ENCODE results near the gene GDPD1. TPM values are rescaled to one million over a fixed set of nuclear protein-coding genes. Genes with fewer than 3 reads are reported as not detected.
A peak's percentile ranks its signal among the peaks of the same experiment; 100 is the strongest.
"Not testable (repeated sequence)": the region's sequence is repeated elsewhere in the genome, so short reads cannot be mapped to it uniquely, and the experiment has no call there.

GDPD1 gene
- total RNA-seq: 1.6 TPM

DNA sequence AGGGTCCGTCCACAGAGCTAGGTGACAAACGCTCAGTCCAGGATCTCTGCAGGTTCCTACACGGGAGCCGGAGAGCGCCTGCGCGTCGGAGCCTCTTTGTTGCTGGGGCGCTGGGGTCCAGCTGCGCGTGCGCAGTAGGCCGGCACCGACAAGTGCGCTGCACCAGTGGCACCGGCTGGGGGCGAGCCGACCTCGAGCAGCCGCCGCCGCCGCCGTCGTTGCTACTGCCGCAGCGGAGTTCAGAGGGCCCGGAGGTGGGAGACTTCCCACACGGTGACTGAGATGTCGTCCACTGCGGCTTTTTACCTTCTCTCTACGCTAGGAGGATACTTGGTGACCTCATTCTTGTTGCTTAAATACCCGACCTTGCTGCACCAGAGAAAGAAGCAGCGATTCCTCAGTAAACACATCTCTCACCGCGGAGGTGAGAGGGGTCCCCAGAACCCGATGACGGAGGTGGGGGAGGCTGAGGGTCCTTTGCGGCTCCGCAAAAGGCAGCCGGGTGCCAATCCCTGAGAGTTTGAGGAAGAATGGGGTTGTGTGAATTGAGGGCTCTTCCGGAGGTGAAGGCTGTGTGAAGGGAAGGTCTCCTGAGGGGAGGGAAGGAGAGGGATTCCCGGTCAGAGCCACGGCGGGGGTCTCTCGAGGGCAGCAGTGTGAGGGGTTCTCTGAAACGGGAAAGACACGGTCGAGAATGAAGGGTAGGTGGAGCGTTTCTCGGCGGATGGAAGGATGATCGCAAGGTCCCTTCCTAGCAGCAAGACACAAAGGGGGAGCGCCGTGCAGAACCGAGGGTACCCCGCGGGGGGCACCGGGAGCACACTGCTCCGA is at the start of gene GDPD1:
GDPD1 (plus strand) TSS at position 184 of the 831 bp plus-strand sequence; CDS start at position 283, 99 bp downstream.
- peaks cover 0 to 8% (median 8%) of the 10 kb centered on the region in 3 donors for H3K4me1 ChIP-seq (ENCODE audit: control insufficient read depth in 3 of 3, insufficient read depth in 3 of 3, low read length in 3 of 3)
- H3K27ac ChIP-seq (ENCODE audit: low read depth, low read length): peak within 1 kb of the TSS; percentile 41
- H3K9me3 ChIP-seq (ENCODE audit: control insufficient read depth in 3 of 3, low read length in 3 of 3): no peaks in the 10 kb centered on the region
- H3K36me3 ChIP-seq (ENCODE audit: control insufficient read depth in 3 of 3, insufficient read depth in 3 of 3, low read length in 3 of 3): no peaks in the 10 kb centered on the region
- peak within 1 kb of the TSS; percentile 93 to 96 (median 94) for H3K9ac ChIP-seq (ENCODE audit: low read depth in 1 of 3, low read length in 3 of 3)
- no peaks in the 10 kb centered on the region for H3K27me3 ChIP-seq (ENCODE audit: control insufficient read depth in 3 of 3, insufficient read depth in 3 of 3, low read length in 3 of 3)
- H3K4me3 ChIP-seq (ENCODE audit: low read length in 3 of 3): peak within 1 kb of the TSS; percentile 94 to 96 (median 95)

DNA sequence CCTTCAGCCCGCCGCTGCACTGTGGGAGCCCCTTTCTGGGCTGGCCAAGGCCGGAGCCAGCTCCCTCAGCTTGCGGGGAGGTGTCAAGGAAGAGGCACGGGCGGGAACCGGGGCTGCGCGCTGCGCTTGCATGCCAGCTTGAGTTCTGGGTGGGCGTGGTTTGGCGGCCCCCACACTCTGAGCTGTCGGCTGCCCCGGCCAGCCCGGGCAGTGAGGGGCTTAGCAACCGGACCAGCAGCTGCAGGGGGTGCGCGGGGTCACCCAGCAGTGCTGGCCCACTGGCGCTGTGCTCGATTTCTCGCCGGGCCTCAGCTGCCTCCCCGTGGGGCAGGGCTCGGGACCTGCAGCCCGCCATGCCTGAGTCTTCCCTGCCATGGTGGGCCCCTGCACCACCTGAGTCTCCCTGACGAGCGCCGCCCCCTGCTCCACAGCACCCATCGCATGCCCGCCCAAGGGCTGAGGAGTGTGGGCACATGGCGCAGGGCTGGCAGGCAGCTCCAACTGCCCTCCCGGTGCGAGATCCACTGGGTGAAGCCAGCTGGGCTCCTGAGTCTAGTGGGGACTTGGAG is 47.8 kb upstream of the GDPD1 start:
- no peaks in the 10 kb centered on the region for H3K9me3 ChIP-seq (ENCODE audit: control insufficient read depth in 3 of 3, low read length in 3 of 3)
- H3K9ac ChIP-seq (ENCODE audit: low read depth in 1 of 3, low read length in 3 of 3): no peak overlapping the region
- H3K27me3 ChIP-seq (ENCODE audit: control insufficient read depth in 3 of 3, insufficient read depth in 3 of 3, low read length in 3 of 3): no peaks in the 10 kb centered on the region
- no peaks in the 10 kb centered on the region for H3K4me1 ChIP-seq (ENCODE audit: control insufficient read depth in 3 of 3, insufficient read depth in 3 of 3, low read length in 3 of 3)
- no peaks in the 10 kb centered on the region for H3K36me3 ChIP-seq (ENCODE audit: control insufficient read depth in 3 of 3, insufficient read depth in 3 of 3, low read length in 3 of 3)
- no peak overlapping the region for H3K27ac ChIP-seq (ENCODE audit: low read depth, low read length)
- no peak overlapping the region for H3K4me3 ChIP-seq (ENCODE audit: low read length in 3 of 3)

DNA sequence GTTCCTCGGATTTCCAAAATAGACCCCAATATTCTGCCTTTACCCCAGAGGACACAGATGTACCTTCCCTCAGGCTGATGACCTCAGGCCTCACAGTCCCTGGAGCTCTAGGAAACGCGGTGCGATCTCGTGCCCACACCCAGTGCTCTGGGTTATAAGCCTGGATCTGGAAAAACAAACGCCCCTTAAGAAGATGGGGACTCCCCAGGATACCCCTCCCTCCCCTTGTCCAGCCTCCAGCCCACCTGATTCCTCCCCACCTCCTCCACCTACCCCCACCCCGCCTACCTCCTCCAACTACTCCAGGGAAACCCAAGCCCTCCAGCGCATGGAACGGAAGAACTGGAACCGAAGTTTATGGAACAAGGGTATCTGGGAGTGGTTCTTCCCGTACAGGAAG is 45.6 kb upstream of the GDPD1 start:
- Histone ChIP-seq H3K36me3 (ENCODE audit: control insufficient read depth in 3 of 3, insufficient read depth in 3 of 3, low read length in 3 of 3) (no peaks in the 10 kb centered on the region), H3K9ac (ENCODE audit: low read depth in 1 of 3, low read length in 3 of 3) (no peak overlapping the region), H3K4me1 (ENCODE audit: control insufficient read depth in 3 of 3, insufficient read depth in 3 of 3, low read length in 3 of 3) (no peaks in the 10 kb centered on the region), H3K4me3 (ENCODE audit: low read length in 3 of 3) (no peak overlapping the region), H3K27me3 (ENCODE audit: control insufficient read depth in 3 of 3, insufficient read depth in 3 of 3, low read length in 3 of 3) (no peaks in the 10 kb centered on the region), H3K27ac (ENCODE audit: low read depth, low read length) (no peak overlapping the region), H3K9me3 (ENCODE audit: control insufficient read depth in 3 of 3, low read length in 3 of 3) (no peaks in the 10 kb centered on the region)

DNA sequence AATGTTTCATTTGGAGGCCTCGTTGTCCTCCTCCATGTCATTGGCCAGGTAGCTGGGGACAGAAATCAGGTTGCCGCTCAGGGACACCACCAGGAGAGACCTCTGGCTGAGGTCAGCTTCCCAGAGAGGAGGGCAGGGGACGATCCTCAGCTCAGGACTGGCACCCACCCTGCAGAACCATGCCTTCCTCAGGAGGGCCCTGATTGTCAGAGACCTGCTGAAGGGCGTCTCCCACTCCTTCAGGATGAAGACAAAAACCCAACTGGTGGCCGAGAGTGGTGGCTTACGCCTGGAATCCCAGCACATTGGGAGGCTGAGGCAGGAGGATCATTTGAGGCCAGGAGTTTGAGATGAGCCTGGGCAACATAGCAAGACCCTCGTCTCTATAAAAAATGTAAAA is 45.2 kb upstream of the GDPD1 start:
- no peaks in the 10 kb centered on the region for H3K36me3 ChIP-seq (ENCODE audit: control insufficient read depth in 3 of 3, insufficient read depth in 3 of 3, low read length in 3 of 3)
- no peak overlapping the region for H3K27ac ChIP-seq (ENCODE audit: low read depth, low read length)

DNA sequence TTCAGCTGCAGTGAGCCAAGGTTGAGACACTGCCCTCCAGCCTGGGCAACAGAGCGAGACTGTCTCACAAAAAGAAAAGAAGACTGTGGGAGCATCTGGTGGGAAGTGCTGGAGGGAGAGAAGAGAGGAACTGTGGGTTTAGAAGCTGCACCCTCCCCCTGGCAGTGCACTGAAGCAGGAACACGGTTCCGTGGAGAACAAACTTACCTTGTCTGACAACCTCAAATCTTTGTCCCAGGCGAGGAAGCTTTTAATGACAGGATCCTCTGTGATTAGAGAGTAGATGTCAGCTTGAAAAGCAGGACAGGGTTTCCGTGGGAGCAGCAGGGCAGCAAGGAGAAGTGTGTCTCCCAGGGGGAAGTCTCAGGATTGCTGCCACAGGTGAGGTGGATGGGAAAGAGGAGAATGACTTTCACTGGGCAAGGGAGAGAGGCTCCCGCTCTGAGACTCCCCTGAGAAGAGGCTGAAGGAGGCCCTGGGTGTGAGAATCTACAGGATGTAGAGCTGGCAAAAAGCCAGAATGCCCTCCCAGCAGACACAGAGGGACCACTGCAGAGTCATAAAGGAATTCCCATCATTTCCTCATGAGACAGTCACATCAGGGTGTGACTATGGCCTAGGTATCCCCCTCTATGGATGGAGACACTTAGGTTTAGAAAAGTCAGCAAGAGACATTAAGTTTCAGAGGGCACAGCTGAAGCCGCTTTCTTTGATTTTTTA is 41.9 kb upstream of the GDPD1 start:
- no peaks in the 10 kb centered on the region for H3K4me1 ChIP-seq (ENCODE audit: control insufficient read depth in 3 of 3, insufficient read depth in 3 of 3, low read length in 3 of 3)
- H3K27ac ChIP-seq (ENCODE audit: low read depth, low read length): no peak overlapping the region
- H3K27me3 ChIP-seq (ENCODE audit: control insufficient read depth in 3 of 3, insufficient read depth in 3 of 3, low read length in 3 of 3): no peaks in the 10 kb centered on the region
- no peak overlapping the region for H3K4me3 ChIP-seq (ENCODE audit: low read length in 3 of 3)
- H3K9ac ChIP-seq (ENCODE audit: low read depth in 1 of 3, low read length in 3 of 3): no peak overlapping the region
- H3K9me3 ChIP-seq (ENCODE audit: control insufficient read depth in 3 of 3, low read length in 3 of 3): no peaks in the 10 kb centered on the region
- no peaks in the 10 kb centered on the region for H3K36me3 ChIP-seq (ENCODE audit: control insufficient read depth in 3 of 3, insufficient read depth in 3 of 3, low read length in 3 of 3)

More for the DNA sequence above, 45.2 kb upstream of the GDPD1 start:
- H3K9ac ChIP-seq (ENCODE audit: low read depth in 1 of 3, low read length in 3 of 3): no peak overlapping the region
- no peaks in the 10 kb centered on the region for H3K27me3 ChIP-seq (ENCODE audit: control insufficient read depth in 3 of 3, insufficient read depth in 3 of 3, low read length in 3 of 3)
- no peak overlapping the region for H3K4me3 ChIP-seq (ENCODE audit: low read length in 3 of 3)
- no peaks in the 10 kb centered on the region for H3K9me3 ChIP-seq (ENCODE audit: control insufficient read depth in 3 of 3, low read length in 3 of 3)
- H3K4me1 ChIP-seq (ENCODE audit: control insufficient read depth in 3 of 3, insufficient read depth in 3 of 3, low read length in 3 of 3): no peaks in the 10 kb centered on the region

DNA sequence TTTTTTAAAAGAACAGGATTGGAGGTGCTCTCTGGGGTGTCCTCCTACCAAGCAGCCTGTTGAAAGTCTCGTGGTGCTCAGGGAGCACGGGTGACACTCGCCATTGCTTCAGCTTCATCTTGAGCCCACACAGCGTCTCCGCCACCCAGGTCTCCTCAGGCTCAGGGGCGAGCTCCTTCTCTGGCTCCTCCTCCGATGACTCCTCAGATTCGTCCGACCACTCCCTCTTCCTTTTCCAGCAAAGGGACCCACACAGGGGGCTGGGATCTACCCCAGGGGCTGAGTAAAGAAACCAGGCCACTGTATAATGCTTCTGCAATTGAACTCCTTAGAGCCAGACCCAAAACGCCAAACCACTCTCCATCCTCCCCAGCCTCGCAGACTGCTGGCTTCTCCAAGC is 40.7 kb upstream of the GDPD1 start:
- H3K4me3 ChIP-seq (ENCODE audit: low read length in 3 of 3); H3K4me1 ChIP-seq (ENCODE audit: control insufficient read depth in 3 of 3, insufficient read depth in 3 of 3, low read length in 3 of 3); H3K27ac ChIP-seq (ENCODE audit: low read depth, low read length); H3K36me3 ChIP-seq (ENCODE audit: control insufficient read depth in 3 of 3, insufficient read depth in 3 of 3, low read length in 3 of 3); H3K9ac ChIP-seq (ENCODE audit: low read depth in 1 of 3, low read length in 3 of 3); H3K27me3 ChIP-seq (ENCODE audit: control insufficient read depth in 3 of 3, insufficient read depth in 3 of 3, low read length in 3 of 3); H3K9me3 ChIP-seq (ENCODE audit: control insufficient read depth in 3 of 3, low read length in 3 of 3): not testable (repeated sequence)

DNA sequence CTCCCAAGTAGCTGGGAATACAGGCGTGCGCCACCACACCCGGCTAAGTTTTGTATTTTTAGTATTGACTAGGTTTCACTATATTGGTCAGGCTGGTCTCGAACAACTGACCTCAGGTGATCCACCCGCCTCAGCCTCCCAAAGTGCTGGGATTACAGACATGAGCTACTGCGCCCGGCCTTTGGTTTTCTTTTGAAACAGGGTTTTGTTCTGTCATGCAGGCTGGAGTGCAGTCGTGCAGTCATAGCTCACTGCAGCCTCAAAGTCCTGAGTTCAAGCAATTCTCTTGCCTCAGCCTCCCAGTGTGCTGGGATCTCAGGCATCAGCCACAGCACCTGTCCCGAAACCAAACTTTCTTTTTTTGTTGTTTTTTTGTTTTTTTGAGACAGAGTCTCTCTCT is 39.7 kb upstream of the GDPD1 start:
- H3K9ac ChIP-seq (ENCODE audit: low read depth in 1 of 3, low read length in 3 of 3): no peak overlapping the region
- no peak overlapping the region for H3K4me3 ChIP-seq (ENCODE audit: low read length in 3 of 3)
- no peaks in the 10 kb centered on the region for H3K36me3 ChIP-seq (ENCODE audit: control insufficient read depth in 3 of 3, insufficient read depth in 3 of 3, low read length in 3 of 3)
- no peak overlapping the region for H3K27ac ChIP-seq (ENCODE audit: low read depth, low read length)
- H3K9me3 ChIP-seq (ENCODE audit: control insufficient read depth in 3 of 3, low read length in 3 of 3): no peaks in the 10 kb centered on the region
- no peaks in the 10 kb centered on the region for H3K27me3 ChIP-seq (ENCODE audit: control insufficient read depth in 3 of 3, insufficient read depth in 3 of 3, low read length in 3 of 3)
- no peaks in the 10 kb centered on the region for H3K4me1 ChIP-seq (ENCODE audit: control insufficient read depth in 3 of 3, insufficient read depth in 3 of 3, low read length in 3 of 3)

DNA sequence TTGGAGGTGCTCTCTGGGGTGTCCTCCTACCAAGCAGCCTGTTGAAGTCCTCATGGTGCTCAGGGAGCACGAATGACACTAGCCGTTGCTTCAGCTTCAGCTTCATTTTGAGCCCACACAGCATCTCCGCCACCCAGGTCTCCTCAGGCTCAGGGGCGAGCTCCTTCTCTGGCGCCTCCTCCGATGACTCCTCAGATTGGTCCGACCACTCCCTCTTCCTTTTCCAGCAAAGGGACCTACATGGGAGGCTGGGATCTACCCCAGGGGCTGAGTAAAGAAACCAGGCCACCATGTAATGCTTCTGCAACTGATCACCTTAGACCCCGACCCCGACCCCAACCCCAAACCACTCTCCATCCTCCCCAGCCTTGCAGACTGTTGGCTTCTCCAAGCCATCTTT is 38.8 kb upstream of the GDPD1 start:
- Histone ChIP-seq H3K9me3 (ENCODE audit: control insufficient read depth in 3 of 3, low read length in 3 of 3) (no peaks in the 10 kb centered on the region), H3K9ac (ENCODE audit: low read depth in 1 of 3, low read length in 3 of 3) (no peak overlapping the region), H3K27me3 (ENCODE audit: control insufficient read depth in 3 of 3, insufficient read depth in 3 of 3, low read length in 3 of 3) (no peaks in the 10 kb centered on the region)

DNA sequence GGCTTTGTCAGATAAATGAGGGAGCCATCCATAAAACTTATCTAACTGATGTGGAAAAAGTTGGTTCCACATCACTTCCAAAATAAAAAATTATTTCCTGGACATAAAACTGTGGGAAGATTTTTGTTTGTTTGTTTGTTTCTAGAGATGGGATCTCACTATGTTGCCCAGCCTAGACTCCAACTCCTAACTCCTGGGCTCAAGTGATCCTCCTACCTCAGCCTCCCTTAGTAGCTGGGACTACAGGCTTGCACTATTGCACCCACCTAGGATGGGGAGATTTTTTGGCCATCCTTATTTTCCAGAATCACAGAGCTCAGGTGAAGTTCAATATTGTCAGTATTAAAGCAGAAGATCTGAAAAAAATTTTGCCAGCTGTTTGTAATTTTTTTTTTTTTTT is 34.3 kb upstream of the GDPD1 start:
- Histone ChIP-seq H3K27me3 (ENCODE audit: control insufficient read depth in 3 of 3, insufficient read depth in 3 of 3, low read length in 3 of 3) (no peaks in the 10 kb centered on the region), H3K4me3 (ENCODE audit: low read length in 3 of 3) (no peak overlapping the region), H3K27ac (ENCODE audit: low read depth, low read length) (no peak overlapping the region), H3K4me1 (ENCODE audit: control insufficient read depth in 3 of 3, insufficient read depth in 3 of 3, low read length in 3 of 3) (no peaks in the 10 kb centered on the region), H3K9ac (ENCODE audit: low read depth in 1 of 3, low read length in 3 of 3) (no peak overlapping the region), H3K9me3 (ENCODE audit: control insufficient read depth in 3 of 3, low read length in 3 of 3) (no peaks in the 10 kb centered on the region), H3K36me3 (ENCODE audit: control insufficient read depth in 3 of 3, insufficient read depth in 3 of 3, low read length in 3 of 3) (no peaks in the 10 kb centered on the region)

More for the DNA sequence above, 38.8 kb upstream of the GDPD1 start:
- Histone ChIP-seq H3K36me3 (ENCODE audit: control insufficient read depth in 3 of 3, insufficient read depth in 3 of 3, low read length in 3 of 3) (no peaks in the 10 kb centered on the region), H3K4me1 (ENCODE audit: control insufficient read depth in 3 of 3, insufficient read depth in 3 of 3, low read length in 3 of 3) (no peaks in the 10 kb centered on the region), H3K4me3 (ENCODE audit: low read length in 3 of 3) (no peak overlapping the region), H3K27ac (ENCODE audit: low read depth, low read length) (no peak overlapping the region)

DNA sequence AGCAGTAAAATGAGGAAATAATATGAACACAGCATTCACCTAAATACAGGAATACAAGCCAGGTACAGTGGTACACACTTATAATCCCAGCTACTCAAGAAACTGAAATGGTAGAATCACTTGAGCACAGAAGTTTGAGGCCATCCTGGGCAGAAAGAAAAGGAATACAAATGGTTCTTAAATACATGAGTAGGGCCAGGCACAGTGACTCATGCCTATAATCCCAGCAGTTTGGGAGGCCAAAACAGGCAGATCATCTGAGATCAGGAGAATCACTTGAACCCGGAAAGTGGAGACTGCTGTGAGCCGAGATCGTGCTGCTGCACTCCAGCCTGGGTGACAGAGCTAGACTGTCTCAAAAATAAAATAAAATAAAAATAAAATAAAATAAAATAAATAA is 33.5 kb upstream of the GDPD1 start:
- H3K36me3 ChIP-seq (ENCODE audit: control insufficient read depth in 3 of 3, insufficient read depth in 3 of 3, low read length in 3 of 3): no peaks in the 10 kb centered on the region

More for the DNA sequence above, 33.5 kb upstream of the GDPD1 start:
- Histone ChIP-seq H3K27ac (ENCODE audit: low read depth, low read length) (no peak overlapping the region), H3K4me1 (ENCODE audit: control insufficient read depth in 3 of 3, insufficient read depth in 3 of 3, low read length in 3 of 3) (no peaks in the 10 kb centered on the region), H3K4me3 (ENCODE audit: low read length in 3 of 3) (no peak overlapping the region), H3K9ac (ENCODE audit: low read depth in 1 of 3, low read length in 3 of 3) (no peak overlapping the region), H3K27me3 (ENCODE audit: control insufficient read depth in 3 of 3, insufficient read depth in 3 of 3, low read length in 3 of 3) (no peaks in the 10 kb centered on the region), H3K9me3 (ENCODE audit: control insufficient read depth in 3 of 3, low read length in 3 of 3) (no peaks in the 10 kb centered on the region)

All from skeletal muscle tissue (tissue), 4 donors.